GM12864 (cell line): ENCODE data around the gene BCAS4.

Experiments
- DNase-seq: peaks from one replicate; pipeline ENCODE4 v3.0.0-alpha.2; 2011; ENCODE audit warnings: low read depth
- H3K4me3 ChIP-seq: 2 replicates; pipeline ENCODE4 v1.5.1; 2011; ENCODE audit warnings: mild to moderate bottlenecking, low read depth, low read length, control low read depth
- TF ChIP-seq, protein P1 (sequence below): IDR thresholded peaks from 2 replicates; pipeline ENCODE4 v1.5.1; 2011; ENCODE audit warnings: low read depth, mild to moderate bottlenecking, moderate library complexity, low read length, control low read depth, inconsistent platforms; ENCODE audit errors: missing control alignments

BCAS4 gene

GRCh38 chr20:50852085-50852484 lies 57.2 kb downstream of the BCAS4 start:
- no peak overlapping the region for H3K4me3 ChIP-seq
- TF ChIP-seq, protein P1, sequence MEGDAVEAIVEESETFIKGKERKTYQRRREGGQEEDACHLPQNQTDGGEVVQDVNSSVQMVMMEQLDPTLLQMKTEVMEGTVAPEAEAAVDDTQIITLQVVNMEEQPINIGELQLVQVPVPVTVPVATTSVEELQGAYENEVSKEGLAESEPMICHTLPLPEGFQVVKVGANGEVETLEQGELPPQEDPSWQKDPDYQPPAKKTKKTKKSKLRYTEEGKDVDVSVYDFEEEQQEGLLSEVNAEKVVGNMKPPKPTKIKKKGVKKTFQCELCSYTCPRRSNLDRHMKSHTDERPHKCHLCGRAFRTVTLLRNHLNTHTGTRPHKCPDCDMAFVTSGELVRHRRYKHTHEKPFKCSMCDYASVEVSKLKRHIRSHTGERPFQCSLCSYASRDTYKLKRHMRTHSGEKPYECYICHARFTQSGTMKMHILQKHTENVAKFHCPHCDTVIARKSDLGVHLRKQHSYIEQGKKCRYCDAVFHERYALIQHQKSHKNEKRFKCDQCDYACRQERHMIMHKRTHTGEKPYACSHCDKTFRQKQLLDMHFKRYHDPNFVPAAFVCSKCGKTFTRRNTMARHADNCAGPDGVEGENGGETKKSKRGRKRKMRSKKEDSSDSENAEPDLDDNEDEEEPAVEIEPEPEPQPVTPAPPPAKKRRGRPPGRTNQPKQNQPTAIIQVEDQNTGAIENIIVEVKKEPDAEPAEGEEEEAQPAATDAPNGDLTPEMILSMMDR = no peak
- DNase-seq = no peak

DNA sequence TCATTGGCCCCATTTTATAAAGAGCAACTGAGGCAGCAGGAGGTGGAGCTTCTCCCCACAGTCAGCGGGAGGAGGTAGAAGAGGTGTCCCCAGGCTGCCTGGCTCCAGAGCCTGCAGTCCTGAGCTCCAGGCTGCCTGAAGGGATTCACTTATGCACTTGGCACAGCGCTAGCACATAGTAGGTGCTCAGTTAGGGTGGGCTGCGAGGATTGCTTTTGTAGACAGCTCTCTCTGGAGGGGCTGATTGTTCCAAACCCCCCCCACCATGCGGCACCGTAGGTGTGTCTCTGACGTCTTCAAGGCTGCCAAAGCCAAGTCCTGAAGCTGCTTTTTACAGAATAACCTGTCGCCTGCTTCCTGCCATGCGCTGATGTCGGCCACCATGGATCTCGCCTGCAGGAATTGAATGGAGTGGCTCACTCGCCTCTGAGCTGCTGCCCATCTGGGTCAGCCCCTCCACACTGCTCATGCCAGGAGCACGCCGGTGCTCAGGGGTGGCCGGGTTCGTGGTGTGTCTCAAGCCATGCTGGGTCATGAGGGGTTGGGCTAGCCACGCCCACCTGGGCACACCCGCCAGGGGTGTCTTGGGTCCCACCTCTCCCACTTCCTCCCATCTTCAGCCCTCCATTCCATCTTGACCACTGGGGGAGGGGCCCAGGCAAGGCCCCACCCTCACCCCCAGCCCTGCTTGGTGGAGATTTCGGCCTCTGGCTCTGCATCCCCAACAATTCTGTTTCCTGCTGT lies 59.8 kb downstream of the BCAS4 start:
- H3K4me3 ChIP-seq = no peak overlapping the region
- no peak for DNase-seq
- TF ChIP-seq, protein P1 = no peak

GRCh38 chr20:50855498-50856474 lies 60.9 kb downstream of the BCAS4 start:
- no peak for DNase-seq
- TF ChIP-seq, protein P1 = no peak
- H3K4me3 ChIP-seq = no peak overlapping the region

- H3K4me3 ChIP-seq = no peak overlapping the region
- DNase-seq = no peak
- TF ChIP-seq, protein P1 = no peak
Observed at GRCh38 chr20:50856475-50857041, 61.7 kb downstream of the BCAS4 start.

DNA sequence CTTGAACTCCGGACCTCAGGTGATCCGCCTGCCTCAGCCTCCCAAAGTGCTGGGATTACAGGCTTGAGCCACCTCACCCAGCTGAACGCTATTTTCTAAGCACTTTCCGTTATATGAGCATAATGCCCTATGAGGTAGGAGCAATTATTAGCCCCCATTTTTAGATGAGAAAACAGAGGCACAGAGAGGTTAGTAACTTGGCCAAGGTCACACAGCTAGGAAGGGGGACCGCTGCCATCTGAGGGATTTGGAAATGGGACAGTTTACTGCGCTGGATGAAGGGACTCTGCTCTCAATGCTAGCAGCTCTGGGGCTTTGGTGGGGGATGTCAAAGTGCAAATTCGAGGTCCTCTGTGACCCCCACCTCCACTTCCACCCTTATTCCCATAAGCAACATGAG lies 62.5 kb downstream of the BCAS4 start:
- DNase-seq = no peak
- TF ChIP-seq, protein P1 = no peak
- no peak overlapping the region for H3K4me3 ChIP-seq

DNA sequence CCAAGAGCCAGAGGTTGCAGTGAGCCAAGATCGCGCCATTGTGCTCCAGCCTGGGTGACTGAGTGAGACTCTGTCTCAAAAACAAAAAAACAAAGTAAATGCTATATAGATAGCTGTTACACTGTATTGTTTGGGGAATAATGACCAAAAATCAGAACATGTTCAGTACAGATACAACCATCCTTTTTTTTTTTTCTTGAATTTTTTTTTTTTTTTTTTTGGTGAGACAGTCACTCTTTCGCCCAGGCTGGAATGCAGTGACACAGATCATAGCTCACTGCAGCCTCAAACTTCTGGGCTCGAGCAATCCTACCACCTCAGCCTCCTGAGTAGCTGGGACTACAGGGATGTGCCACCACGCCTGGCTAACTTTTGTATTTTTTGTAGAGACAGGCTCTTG lies 63.7 kb downstream of the BCAS4 start:
- no peak overlapping the region for H3K4me3 ChIP-seq
- DNase-seq = no peak
- TF ChIP-seq, protein P1 = no peak
